HG03442 (cell line): ENCODE data around the gene PITPNC1.
"Not testable (repeated sequence)": the region's sequence is repeated elsewhere in the genome, so short reads cannot be mapped to it uniquely, and the experiment has no call there.

Experiments
- ATAC-seq: cut with Tn5 transposase; IDR thresholded peaks from one replicate; pipeline ENCODE4 v1.9.1; 2021; ENCODE audit warnings: mild to moderate bottlenecking, moderate library complexity; ENCODE audit not compliant: unreplicated experiment

The PITPNC1 gene

DNA sequence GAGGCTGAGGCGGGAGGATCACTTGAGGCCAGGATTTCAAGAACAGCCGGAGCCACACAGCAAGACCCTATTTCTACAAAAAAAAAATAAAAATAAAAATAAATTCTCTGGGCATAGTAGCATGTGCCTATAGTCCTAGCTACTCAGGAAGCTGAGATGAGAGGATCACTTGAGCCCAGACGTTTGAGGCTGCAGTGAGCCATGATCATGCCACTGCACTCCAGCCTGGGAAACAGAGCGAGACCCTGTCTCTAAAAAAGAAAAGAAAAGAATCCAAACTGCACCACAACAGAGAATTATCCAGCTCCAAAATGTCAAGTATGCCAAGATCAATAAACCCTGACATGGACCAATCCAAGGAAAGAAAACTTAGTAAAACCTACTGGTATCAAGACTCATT lies 261.8 kb downstream of the PITPNC1 start:
- ATAC-seq = no peak

DNA sequence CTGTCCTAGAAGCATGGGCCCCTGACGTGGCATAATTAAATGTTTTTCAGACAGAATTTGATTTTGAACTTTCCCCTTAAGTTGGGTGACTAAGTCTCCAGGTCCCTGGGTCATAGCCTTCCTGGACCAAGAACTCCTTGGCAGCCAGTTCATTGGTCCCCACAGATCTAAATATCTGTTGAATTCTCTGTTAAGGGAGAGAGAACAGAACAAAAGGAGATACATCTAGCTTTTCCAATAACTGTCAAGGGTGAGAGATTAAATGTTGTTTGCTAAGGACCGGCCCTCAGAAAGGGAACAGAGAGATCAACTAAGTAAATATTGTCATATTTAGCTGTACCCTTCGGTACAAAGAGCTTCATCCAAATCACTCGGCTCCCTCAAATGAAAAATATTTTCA lies 262.5 kb downstream of the PITPNC1 start:
- ATAC-seq = no peak

DNA sequence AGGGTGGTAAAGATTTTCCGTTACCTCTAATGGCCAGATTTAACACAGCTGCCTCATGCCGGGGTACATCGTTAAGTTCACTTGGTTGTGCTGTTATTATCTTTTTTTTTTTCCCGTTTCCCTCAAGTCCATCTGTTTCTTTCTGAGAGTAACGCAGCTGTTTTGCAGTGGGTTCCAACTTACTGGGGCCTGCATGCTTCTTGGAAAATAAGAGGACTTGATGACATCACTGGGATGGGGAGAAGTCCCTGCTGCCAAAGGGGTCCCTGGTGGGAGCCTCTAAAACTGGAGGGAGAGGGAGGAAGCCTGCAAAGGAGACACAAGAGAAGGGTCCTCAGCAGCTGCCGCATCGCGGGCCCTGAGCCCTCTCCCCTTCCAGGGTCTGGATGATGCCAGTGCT lies 262.9 kb downstream of the PITPNC1 start:
- no peak for ATAC-seq

DNA sequence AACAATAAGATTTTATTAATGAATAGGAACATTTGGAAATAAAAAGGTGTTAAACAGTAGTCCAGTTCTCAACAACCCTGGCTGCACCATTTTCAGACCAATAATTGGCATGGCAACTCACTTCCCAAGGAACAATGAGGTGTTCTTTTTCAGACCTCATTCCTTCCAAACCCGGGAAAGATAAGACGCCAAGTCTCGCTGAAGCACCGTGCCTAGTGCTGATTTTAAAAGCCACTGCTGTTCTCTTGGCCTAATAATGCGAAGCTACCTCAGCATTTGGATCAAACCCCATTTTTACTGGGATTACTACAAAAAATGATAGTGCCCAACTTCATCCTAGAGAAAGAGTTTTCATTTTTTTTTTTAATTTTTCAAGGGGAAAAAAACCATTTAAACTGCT lies 265.4 kb downstream of the PITPNC1 start:
- no peak for ATAC-seq

DNA sequence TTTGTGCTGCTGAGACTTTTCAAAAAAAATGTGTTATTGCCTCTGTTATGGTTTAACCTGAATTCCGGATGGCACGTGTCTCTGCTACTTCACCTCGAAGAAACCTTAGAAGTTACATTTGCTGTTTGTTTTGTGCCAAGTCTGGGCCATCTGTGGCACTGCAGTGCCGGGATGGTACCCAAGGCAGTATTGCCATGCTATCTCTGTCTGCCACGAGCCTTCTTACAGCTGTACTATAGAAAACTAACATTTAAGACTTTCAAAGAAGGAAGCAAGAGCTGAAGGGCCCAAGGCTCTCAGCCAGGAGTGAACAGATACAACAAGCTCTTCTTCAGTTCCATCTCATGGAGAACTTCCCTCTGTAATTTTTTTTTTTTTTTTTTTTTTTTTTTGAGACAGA lies 267.0 kb downstream of the PITPNC1 start:
- no peak for ATAC-seq

DNA sequence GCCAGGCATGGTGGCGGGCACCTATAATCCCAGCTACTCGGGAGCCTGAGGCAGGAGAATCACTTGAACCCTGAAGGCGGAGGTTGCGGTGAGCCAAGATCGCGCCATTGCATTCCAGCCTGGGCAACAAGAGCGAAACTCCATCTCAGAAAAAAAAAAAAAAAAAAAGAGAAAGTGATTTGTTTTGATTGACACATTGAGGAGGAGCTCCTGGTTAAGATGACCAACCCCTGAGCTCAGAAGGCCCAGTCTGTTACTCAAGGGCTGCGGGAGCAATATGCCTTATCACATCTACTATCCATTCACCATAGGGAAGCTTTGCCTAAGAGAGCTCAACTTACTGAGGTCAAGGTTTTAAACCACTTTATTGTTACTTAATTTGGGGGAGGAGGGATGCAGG lies 268.1 kb downstream of the PITPNC1 start:
- not testable (repeated sequence) for ATAC-seq

DNA sequence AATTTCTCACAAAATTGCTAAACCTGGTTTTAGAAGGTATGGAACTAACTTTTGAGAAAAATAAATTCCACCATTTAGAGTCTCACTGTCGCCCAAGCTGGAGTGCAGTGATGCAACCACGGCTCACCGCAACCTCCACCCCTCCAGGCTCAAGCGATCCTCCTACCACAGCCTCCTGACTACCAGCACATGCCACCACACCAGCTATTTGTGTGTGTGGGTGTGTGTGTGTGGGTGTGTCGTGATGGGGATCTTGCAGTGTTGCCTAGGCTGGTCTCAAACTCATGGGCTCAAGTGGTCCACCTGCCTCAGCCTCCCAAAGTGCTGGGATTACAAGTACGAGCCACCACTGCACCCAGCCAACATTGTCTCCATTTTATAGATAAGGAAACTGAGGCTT lies 269.4 kb downstream of the PITPNC1 start:
- ATAC-seq = no peak

DNA sequence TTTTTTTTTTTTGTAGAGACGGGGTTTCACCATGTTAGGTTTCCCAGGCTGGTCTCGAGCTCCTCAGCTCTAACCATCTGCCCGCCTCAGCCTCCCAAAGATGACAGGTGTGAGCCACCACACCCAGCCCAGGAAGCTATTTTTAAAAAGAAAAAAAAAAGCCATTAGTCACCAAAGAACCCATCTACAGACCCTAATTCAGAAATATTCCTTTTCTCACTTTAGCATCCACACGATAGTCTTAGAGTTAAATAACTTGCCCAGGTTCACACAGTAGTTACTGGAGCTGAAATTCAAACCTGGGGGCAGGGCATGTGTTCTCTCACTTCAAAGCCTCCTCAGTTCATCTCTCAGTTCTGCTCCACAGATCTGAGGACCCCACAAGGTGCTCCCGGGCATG lies 270.4 kb downstream of the PITPNC1 start:
- peak; percentile 28 for ATAC-seq

DNA sequence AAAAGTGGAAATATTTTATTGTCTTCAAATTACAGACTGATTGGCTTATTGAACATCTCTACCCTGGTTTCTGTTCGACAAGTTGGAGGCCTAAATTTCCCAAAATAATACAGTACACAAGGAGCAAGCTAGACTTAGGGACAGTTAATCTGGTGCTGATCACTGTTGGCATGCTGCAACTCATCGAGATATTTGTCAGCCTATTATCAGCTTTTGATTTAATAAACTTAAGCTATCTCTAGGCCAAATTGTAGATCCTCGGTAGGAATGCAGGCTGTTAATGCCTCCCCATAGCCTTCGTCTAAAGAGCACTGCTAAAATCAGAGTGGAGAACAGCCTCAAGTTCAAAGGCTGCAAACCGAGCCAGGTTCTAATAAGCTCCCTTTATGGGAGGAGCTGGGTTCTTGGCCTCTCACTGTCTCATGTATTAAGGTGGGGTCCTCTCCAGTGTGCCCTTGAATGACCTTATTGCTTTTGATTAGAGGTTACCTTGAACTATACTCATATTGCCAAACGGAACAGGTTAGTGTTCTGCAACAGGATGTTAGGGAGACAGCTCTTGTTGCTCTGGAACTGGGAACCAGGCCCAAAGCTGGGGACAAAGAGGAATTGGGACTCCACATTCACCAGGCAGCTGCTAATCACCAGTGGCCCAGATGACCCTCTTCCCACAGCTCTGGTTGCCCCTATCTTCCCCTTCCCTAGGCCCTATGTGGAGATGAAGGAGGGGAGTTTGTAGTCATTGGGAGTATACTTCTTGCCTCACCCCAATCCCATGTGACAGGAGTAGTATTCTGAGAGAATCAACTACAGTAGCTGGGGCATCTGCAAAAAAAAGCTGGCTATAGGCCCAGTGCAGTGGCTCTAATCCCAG lies 271.2 kb downstream of the PITPNC1 start:
- ATAC-seq = no peak

DNA sequence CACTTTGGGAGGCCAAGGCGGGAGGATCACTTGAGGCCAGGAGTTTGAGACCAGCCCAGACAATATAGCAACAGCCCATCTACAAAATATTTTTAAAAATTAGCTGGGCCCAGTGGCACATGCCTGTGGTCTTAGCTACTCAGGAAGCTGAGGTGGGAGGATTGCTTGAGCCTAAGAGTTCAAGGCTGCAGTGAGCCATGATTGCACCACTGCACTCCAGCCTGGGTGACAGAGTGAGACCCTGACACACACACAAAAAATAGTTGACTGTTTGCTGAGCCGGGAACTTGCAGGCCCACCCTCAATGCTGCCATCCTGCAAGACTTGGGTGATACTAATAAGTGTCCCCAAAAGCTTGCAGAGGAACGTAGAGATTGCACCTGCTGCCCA lies 271.8 kb downstream of the PITPNC1 start:
- not testable (repeated sequence) for ATAC-seq

DNA sequence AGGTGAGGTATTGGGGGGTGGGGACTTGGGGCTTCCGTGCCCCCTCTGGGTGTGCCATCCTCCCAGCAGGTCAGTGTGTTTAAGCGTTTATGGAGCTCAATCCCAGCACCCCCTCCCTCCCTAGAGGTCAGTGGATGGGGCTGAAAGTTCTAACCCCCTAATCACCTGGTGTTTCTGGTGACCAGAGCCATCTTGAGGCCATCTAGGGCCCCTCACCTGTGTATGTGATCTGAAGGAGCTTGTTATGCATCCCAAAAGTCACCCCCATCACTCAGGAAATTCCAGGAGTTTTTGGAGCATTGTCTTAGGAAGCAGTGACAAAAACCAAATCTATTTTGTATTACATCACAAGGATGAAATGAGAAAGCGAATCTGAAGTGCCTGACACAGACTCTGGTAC lies 272.8 kb downstream of the PITPNC1 start:
- ATAC-seq = no peak

DNA sequence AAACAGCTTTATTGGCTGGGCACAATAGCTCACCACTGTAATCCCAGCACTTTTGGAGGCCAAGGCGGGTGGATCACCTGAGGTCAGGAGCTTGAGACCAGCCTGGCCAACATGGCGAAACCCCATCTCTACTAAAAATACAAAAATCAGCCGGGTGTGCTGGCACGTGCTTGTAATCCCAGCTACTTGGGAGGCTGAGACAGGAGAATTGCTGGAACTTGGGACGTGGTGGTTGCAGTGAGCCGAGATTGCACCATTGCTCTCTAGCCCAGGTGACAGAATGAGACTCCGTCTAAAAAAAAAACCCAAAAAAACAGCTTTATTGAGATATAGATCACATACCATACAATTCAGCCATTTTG lies 274.1 kb downstream of the PITPNC1 start:
- not testable (repeated sequence) for ATAC-seq

DNA sequence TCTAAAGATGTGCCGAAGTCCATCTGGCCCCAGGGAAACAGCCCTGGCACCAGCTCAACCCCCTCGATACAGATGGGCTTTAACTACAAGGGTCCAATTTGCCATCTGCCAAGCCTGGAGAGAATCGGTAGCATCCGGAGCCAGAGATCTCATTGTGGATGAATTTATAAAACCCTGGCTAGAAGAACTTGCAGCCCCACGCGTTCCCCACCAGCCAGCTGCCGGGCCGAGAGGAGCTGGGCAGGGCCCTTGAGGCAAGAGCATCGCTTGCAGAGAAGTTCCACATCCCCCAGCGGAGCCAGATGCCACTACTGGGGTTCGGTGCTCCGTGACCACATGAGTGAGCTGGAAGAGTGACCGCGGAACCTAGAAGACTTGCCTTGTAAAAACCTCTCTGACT lies 275.4 kb downstream of the PITPNC1 start:
- no peak for ATAC-seq

DNA sequence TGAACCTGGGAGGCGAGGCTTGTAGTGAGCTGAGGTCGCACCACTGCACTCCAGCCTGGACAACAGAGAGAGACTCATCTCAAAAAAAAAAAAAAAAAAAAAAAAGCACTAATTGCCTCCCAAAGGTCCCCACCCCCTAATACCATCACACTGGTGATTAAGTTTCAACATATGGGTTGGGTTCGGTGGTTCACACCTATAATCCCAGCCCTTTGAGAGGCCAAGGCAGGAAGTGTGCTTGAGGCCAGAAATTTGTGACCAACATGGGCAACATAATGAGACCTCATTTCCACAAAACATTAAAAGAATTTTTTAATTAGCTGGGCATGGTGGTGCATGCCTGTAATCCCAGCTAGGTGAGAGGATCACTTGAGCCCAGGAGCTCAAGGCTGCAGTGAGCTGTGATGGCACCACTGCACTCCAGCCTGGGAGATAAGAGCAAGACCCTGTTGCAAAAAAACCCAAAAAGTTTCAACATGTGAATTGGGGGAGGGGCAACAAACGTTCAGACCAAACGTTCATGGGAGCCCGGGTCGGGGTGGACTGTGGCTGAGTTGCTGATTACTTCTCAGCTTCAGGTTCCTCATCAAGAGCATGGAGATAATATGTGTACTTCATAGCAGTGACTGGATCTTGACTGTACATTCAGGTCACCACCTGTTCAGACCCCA lies 278.5 kb downstream of the PITPNC1 start:
- ATAC-seq = no peak

DNA sequence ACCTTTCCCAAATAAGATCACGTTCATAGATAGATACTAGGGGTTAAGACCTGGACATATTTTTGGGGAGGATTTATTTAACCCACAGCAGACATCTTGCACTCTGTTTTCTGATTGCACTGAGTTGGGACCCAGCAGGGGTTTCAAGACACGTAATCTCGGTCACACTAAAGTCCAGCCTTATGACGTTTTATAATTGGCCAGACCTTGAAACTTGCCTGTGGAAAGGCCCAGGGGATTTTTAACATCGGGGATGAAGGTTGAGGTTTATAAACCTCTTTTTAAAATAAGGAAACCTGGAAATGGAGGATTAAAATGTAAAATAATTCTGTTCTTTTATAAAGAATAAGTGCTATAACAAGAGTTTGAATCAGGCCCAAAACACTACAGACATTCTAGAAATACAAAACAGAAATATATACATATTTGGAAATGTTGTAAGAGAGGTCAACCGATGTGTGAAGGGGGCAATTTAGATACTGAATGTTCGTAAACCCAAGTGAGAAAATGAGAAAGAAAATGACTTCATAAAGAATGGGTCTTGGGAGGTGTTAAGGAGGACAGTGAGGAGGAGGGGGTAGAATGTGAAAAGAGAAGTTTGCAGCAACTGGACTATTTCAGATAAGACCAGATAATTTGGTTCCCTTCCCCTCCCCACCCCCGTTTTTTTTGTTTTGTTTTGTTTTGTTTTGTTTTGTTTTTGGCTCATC lies 279.6 kb downstream of the PITPNC1 start:
- peak; percentile 63 for ATAC-seq

DNA sequence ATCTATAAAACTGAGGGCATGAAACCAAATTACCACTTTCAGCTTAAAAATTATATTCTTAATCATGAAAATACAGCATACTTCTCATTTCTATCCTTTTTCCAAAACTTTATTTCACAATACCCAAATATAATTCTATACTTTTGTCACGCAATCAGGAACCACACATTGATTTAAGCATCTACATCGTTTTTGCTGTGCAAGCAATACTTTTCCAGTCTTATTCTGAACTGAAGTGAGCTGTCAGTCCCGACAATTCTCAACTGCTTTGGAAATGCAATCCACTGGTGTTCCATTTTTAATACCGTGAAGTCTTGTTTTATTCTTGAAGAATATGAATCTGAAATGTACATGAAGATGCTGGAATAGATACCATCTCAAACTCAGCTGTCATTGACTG lies 280.5 kb downstream of the PITPNC1 start:
- no peak for ATAC-seq

DNA sequence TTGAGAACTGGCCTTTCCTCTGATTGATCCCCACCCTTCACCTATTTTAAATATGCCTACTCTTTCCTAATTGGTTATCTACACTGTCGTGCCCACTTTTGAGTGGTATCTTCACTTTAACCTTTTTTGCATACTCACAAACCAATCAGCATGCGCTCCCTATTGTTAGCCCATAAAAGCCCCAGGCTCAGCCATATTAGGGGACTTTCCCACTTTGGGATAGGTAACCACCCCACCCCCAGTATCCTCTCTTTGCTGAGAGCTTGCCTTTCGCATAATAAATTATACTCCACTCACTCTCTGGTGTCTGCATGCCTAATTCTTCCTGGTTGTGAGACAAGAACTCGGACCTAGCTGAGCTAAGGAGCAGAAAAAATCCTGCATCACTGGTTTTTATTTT lies 281.2 kb downstream of the PITPNC1 start:
- no peak for ATAC-seq

DNA sequence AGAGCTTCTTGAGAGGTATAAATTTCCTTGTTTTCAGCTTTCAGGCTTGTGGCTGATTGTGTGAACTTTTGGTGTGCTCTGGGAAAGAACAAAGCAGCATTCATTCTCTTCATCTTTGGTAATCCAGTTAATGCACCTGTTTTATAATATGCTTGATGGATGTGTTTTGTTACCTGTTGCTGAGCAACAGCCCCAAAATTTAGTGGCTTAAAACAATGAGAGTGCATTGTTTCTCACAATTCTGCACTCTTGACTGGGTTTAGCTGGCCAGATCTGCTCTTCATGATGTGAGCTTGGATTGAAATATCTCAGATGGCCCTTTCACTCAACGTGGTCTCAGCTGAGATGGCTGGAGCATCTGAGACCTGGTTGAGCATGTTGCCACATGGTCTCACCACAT lies 281.9 kb downstream of the PITPNC1 start:
- ATAC-seq = no peak

DNA sequence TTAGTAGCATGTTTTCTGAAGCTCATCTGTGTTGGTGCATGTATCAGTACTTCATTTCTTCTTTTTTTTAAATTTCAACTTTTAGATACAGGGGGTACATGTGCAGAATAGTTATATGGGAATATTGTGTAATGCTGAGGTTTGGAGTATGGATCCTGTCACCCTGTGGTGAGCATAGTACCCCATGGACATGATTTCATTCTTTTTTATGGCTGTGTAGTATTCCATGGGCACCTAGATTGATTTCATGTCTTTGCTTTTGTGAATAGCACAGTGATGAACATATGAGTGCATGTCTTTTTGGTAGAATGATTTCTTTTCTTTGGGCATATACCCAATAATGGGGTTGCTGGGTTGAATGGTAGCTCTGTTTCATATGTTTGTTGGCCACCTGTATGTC lies 285.6 kb downstream of the PITPNC1 start:
- ATAC-seq = no peak

DNA sequence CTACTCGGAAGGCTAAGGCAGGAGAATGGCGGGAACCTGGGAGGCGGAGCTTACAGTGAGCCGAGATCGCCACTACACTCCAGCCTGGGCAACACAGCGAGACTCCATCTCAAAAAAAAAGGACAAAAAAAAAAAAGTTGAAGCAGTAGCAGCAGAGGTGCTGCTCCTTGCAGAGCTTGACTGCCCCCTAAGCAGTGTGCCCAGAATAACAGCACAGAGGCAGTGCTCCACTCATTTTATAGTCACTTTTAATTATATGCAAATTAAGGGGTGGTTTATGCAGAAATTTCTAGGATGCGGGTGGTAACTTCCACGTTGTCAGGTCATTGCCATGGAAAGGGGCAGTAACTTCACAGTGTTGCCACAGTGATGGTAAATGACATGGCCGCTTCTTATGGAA lies 286.4 kb downstream of the PITPNC1 start:
- ATAC-seq = no peak

DNA sequence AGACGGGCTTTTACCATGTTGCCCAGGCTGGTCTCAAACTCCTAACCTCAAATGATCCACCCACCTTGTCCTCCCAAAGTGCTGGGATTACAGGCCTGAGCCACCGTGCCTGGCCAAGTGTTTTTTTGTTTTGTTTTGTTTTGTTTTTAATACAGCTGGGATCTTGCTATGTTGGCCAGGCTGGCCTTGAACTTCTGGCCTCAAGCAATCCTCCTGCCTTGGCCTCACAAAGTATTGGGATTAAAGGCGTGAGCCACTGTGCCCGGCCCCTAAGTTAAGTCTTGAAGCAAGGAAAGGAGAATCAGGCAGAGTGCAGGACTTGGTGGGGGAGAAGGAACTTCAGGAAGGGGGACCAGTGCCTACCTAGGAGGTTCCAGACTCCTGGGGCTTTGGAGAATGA lies 288.9 kb downstream of the PITPNC1 start:
- no peak for ATAC-seq

DNA sequence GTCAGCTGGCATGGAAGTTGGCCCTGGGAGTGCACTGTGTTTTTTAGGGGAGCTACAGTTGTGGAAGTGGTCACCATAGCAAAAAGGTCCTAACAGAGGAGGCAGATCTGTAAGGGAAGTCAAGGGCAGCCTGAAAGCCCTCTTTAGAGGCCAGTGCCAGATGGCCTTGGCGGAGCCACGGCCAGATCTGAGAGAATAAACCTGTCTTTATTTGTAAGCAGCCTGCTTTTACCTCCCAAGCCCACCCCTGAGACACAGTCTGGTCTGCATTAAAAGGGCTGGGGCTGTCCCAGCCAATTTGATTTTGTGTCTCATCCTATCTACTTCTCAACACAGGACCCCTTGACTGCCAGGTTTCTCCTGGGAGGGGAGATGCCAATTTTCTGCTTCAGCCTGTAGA lies 289.6 kb downstream of the PITPNC1 start:
- ATAC-seq = no peak
